ENCODE results near the gene S100A5. TPM values are rescaled to one million over a fixed set of nuclear protein-coding genes. Genes with fewer than 3 reads are reported as not detected.
A peak's percentile ranks its signal among the peaks of the same experiment; 100 is the strongest.

S100A5 gene
- total RNA-seq, 1 donor from 2014 or later: not detected

GRCh38 chr1:153573351-153573750 is 32.6 kb upstream of the S100A5 start:
- no peak for DNase-seq (ENCODE audit: extremely low spot score, unreplicated experiment)
- Mint-ChIP-seq H3K9me3 (no peaks in the 10 kb centered on the region), H3K4me3 (no peak overlapping the region), H3K36me3 (no peaks in the 10 kb centered on the region), H3K4me1 (ENCODE audit: unreplicated experiment) (peaks cover 24% of the 10 kb centered on the region), H3K27ac (peak overlapping the region; percentile 37), H3K27me3 (no peaks in the 10 kb centered on the region)
- TF ChIP-seq CTCF (conservative IDR thresholded peaks at IDR 0.05): no peak

GRCh38 chr1:153572569-153573015 is 31.9 kb upstream of the S100A5 start:
- Mint-ChIP-seq H3K36me3 (no peaks in the 10 kb centered on the region), H3K4me3 (no peak overlapping the region), H3K27me3 (no peaks in the 10 kb centered on the region), H3K9me3 (no peaks in the 10 kb centered on the region), H3K4me1 (ENCODE audit: unreplicated experiment) (peaks cover 29% of the 10 kb centered on the region), H3K27ac (peak overlapping the region; percentile 37)
- TF ChIP-seq CTCF (conservative IDR thresholded peaks at IDR 0.05): peak; percentile 70
- DNase-seq (ENCODE audit: extremely low spot score, unreplicated experiment): no peak

GRCh38 chr1:153571706-153572105 is 31.0 kb upstream of the S100A5 start:
- no peak for TF ChIP-seq CTCF (conservative IDR thresholded peaks at IDR 0.05)
- Mint-ChIP-seq H3K9me3 (no peaks in the 10 kb centered on the region), H3K27me3 (no peaks in the 10 kb centered on the region), H3K4me3 (no peak overlapping the region), H3K36me3 (no peaks in the 10 kb centered on the region), H3K4me1 (ENCODE audit: unreplicated experiment) (peaks cover 35% of the 10 kb centered on the region), H3K27ac (peak overlapping the region; percentile 55)
- DNase-seq (ENCODE audit: extremely low spot score, unreplicated experiment): no peak

GRCh38 chr1:153570874-153571273 is 30.1 kb upstream of the S100A5 start:
- H3K27ac Mint-ChIP-seq: peak overlapping the region; percentile 51
- no peak for DNase-seq (ENCODE audit: extremely low spot score, unreplicated experiment)
- H3K4me1 Mint-ChIP-seq (ENCODE audit: unreplicated experiment): peaks cover 40% of the 10 kb centered on the region
- H3K27me3 Mint-ChIP-seq: no peaks in the 10 kb centered on the region
- no peaks in the 10 kb centered on the region for H3K9me3 Mint-ChIP-seq
- no peak overlapping the region for H3K4me3 Mint-ChIP-seq
- H3K36me3 Mint-ChIP-seq: no peaks in the 10 kb centered on the region
- TF ChIP-seq CTCF (conservative IDR thresholded peaks at IDR 0.05): no peak

- Mint-ChIP-seq H3K27ac (peak overlapping the region; percentile 52), H3K4me3 (no peak overlapping the region), H3K4me1 (ENCODE audit: unreplicated experiment) (peaks cover 43% of the 10 kb centered on the region), H3K36me3 (no peaks in the 10 kb centered on the region), H3K27me3 (no peaks in the 10 kb centered on the region), H3K9me3 (no peaks in the 10 kb centered on the region)
- TF ChIP-seq CTCF (conservative IDR thresholded peaks at IDR 0.05): no peak
- DNase-seq (ENCODE audit: extremely low spot score, unreplicated experiment): no peak
Measured at GRCh38 chr1:153569465-153569864, 28.7 kb upstream of the S100A5 start.

Data from type B pancreatic cell (in vitro differentiated cells).